Mucosa of descending colon (tissue), 3 donors: ENCODE results near the gene TBC1D21. TPM values are rescaled to one million over a fixed set of nuclear protein-coding genes. Genes with fewer than 3 reads are reported as not detected.

ENCODE experiments used
- ATAC-seq: fragments of 200-7000 bp; cut with Tn5 transposase; one replicate; pipeline ENCODE4 v1.9.1; 2020; ENCODE audit warnings: mild to moderate bottlenecking, moderate library complexity
- DNase-seq, 3 donors: peaks; one replicate each; pipeline ENCODE4 v3.0.0-alpha.2; 2020
- H3K36me3 ChIP-seq: fragments of 200-600 bp; one replicate; pipeline ENCODE4 v1.8.0; 2021; ENCODE audit warnings: low read depth, mild to moderate bottlenecking
- H3K4me1 ChIP-seq: fragments of 200-600 bp; one replicate; pipeline ENCODE4 v1.8.0; 2021; ENCODE audit warnings: low read depth, mild to moderate bottlenecking
- H3K4me3 ChIP-seq: fragments of 200-600 bp; one replicate; pipeline ENCODE4 v1.8.0; 2021; ENCODE audit warnings: mild to moderate bottlenecking
- H3K9me3 ChIP-seq: fragments of 200-600 bp; one replicate; pipeline ENCODE4 v1.8.0; 2021; ENCODE audit warnings: mild to moderate bottlenecking
- intact Hi-C, 2 donors: fragments of 100-400 bp; cut with DNase I in 1 of 2; cut with micrococcal nuclease in 1 of 2; formaldehyde crosslinking; loops; one replicate each; pipeline versions ENCODE4 v1.11.0 to v1.11.1; 2022; cut with DNase I, micrococcal nuclease
- total RNA-seq, 3 donors: library from RNA; stranded (reverse); fragmentation: NEBNext Ultra II Directional in 2 of 3; extraction: Animal tissue kit (Norgen Biotek cat#: 25700) in 2 of 3; gene quantifications; one replicate each; pipeline versions ENCODE4 v1.2.1 to v1.2.4, GENCODE V29; 2021 to 2023
- TF ChIP-seq, protein P1 (sequence below): fragments of 200-600 bp; IDR thresholded peaks from one replicate; pipeline ENCODE4 v1.8.0; 2022; ENCODE audit warnings: antibody characterized with exemption, mild to moderate bottlenecking
- donor health status: DM: no; HTN: no; CAD: no; lungs with moderate emphysema.
- donor health status: DM: no; HTN: no; CAD: no.
- donor health status: DM: no; HTN: yes; CAD: no.

Gene TBC1D21
- total RNA-seq, 3 donors from 2014 or later = not detected

DNA sequence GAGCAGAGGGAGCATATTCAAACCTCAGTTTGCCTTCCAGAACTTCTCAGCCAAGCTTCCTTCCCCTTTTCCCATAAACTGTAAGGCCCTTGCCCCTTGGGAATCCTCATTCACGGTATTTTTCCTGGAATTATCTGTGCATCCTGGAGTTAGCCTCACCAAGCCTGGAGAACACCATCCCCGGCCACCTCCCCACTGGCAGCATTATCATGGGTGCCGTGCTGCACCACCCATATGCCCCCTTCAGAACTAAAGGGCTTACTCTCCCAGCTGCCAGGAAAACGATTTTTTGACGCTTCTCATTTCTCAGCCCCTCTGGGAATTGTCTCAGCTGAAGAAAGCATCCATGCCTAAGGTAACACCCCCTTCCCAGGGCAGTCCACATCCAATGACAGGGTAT, 20.9 kb upstream of the TBC1D21 start:
- ATAC-seq = no peak

DNA sequence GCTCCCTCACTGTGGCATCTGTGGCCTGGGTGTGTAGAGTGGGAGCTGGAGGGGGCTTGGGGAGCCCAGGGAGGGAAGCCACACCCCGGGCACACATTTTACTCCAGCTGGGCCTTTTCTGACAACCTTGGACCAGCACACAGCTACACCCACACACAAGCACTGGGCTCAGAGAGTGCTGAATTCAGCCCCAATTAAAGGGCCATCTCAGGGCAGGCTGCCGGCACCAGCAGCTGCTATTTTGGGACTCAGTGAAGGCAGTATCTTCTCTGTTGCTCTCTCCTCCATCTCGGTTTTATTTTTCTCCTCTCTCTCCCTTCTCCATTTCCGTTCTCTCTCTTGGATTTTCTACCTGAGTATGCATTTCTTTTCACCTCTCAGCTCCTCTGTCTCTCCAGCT, 19.1 kb upstream of the TBC1D21 start:
- intact Hi-C loops = no loop called here
- ATAC-seq = no peak
- no peaks in the 10 kb centered on the region for H3K9me3 ChIP-seq
- H3K36me3 ChIP-seq = no peaks in the 10 kb centered on the region
- no peak overlapping the region for H3K4me3 ChIP-seq
- H3K4me1 ChIP-seq = no peaks in the 10 kb centered on the region
- TF ChIP-seq, protein P1, sequence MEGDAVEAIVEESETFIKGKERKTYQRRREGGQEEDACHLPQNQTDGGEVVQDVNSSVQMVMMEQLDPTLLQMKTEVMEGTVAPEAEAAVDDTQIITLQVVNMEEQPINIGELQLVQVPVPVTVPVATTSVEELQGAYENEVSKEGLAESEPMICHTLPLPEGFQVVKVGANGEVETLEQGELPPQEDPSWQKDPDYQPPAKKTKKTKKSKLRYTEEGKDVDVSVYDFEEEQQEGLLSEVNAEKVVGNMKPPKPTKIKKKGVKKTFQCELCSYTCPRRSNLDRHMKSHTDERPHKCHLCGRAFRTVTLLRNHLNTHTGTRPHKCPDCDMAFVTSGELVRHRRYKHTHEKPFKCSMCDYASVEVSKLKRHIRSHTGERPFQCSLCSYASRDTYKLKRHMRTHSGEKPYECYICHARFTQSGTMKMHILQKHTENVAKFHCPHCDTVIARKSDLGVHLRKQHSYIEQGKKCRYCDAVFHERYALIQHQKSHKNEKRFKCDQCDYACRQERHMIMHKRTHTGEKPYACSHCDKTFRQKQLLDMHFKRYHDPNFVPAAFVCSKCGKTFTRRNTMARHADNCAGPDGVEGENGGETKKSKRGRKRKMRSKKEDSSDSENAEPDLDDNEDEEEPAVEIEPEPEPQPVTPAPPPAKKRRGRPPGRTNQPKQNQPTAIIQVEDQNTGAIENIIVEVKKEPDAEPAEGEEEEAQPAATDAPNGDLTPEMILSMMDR = no peak
- DNase-seq = no peak

More for the DNA sequence above, 20.9 kb upstream of the TBC1D21 start:
- TF ChIP-seq, protein P1 = no peak
- no peak for DNase-seq
- no peak overlapping the region for H3K4me3 ChIP-seq
- H3K9me3 ChIP-seq = no peaks in the 10 kb centered on the region
- no peaks in the 10 kb centered on the region for H3K4me1 ChIP-seq
- intact Hi-C loops = no loop called here
- no peaks in the 10 kb centered on the region for H3K36me3 ChIP-seq

DNA sequence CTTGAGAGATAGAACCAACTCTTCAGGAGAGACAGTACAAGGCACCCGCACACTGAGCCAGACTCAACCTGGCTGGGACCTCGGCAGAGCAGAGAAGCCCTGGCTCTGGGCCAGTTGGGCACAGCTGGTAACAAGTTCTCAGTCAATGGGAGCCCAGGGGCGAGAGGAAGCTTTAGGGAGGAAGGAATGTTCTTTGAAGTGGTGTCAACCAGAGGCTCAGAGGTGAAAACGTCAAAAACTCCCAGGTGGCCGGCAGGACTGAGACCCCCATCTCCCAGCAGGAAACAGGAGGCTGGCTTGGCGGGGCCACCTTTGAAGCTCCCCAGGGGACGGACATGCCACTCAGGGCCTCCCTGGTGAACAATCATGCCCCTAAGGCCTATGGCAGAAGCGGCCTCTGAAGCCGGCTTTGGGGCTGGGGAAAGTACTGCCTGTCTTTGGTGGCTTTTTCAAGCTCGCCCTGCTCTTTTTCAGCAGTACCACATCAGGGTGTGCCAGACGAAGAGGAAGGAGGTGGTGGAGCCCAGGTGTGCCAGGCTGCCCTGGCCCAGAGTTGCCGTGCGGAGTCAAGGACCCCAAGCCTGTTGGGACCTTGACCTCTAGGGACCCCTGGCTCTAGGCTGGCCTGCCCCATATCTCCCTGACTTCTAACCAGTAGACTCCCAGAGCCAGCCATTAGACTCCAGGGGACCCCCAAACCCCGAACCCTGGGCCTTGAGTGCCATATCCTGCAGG, 16.7 kb upstream of the TBC1D21 start:
- no peak for ATAC-seq
- TF ChIP-seq, protein P1 = no peak
- no peaks in the 10 kb centered on the region for H3K4me1 ChIP-seq
- H3K36me3 ChIP-seq = no peaks in the 10 kb centered on the region
- no peaks in the 10 kb centered on the region for H3K9me3 ChIP-seq
- no peak overlapping the region for H3K4me3 ChIP-seq
- DNase-seq = no peak
- intact Hi-C loops = no loop called here

DNA sequence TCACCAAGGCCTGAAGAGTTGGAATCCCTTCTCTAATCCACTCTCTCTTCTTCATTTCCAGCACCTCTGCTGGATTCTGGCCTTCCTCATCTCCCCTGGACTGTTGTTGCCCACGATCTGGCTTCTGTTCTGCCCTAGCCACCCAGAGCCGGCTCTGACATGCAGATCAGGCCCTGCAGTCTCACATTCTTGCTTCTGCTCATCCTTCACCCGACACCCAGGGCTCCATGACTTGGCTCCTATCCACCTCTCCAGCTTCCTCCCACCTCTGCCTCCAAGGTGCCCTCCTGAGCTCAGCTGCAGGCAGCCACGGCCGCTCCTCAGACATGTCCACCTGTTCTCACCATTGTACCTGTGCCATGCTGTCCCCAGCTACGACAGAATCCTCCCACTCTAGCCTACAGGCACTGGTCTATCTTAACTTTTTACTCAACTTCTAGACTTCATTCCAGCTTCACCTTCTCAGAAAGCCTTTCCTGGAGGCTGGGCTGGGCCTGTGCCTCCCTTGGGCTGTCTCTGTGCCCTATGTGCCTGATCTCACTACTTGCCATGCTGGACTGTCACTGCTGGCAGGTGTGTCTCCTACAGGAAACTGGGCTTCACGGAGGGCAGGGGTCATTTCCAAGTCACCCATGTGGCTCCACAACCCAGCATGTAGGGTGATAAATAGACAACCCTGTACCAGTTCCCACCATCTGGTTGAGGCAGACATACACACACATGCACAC, 16.0 kb upstream of the TBC1D21 start:
- Histone ChIP-seq H3K36me3 (no peaks in the 10 kb centered on the region), H3K4me3 (no peak overlapping the region), H3K4me1 (no peaks in the 10 kb centered on the region), H3K9me3 (no peaks in the 10 kb centered on the region)
- intact Hi-C loops = no loop called here
- DNase-seq (no peak), ATAC-seq (no peak)
- TF ChIP-seq, protein P1 = no peak

DNA sequence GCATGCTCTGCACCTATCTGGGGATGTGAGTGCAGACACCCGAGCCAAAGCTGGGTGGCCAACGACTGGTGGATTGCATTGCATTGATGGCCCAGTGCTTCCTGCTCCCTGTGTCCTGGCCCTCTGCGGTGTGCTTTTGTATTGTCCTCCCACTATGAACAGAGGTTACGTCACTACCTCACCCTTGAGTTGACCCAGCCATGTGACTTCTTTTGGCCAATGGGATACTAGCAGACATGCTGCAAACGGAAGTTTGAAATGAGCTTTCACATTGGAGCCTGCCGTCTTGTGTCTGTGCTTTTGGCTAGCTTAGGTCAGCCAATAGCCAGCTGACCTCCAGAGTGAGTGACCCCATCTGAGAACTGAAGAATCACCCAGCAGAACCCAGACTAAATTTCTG, 15.3 kb upstream of the TBC1D21 start:
- ATAC-seq = no peak

More for the DNA sequence above, 15.3 kb upstream of the TBC1D21 start:
- Histone ChIP-seq H3K9me3 (no peaks in the 10 kb centered on the region), H3K4me3 (no peak overlapping the region), H3K36me3 (no peaks in the 10 kb centered on the region), H3K4me1 (no peaks in the 10 kb centered on the region)
- TF ChIP-seq, protein P1 = no peak
- DNase-seq = no peak
- intact Hi-C loops = no loop called here
